Body of pancreas (tissue), 4 donors: ENCODE measurements around the gene GULP1.

Experiments
- POLR2A ChIP-seq, 3 donors: fragments of 450-650 bp; IDR thresholded peaks; one replicate each; pipeline ENCODE4 v1.6.1; 2016; ENCODE audit warnings: antibody characterized with exemption in 3 of 3, mild to moderate bottlenecking in 2 of 3
- TF ChIP-seq, protein P1 (sequence below), 7 experiments: fragments of 450-650 bp in 4 of 7; fragments of 200-600 bp in 3 of 7; sonication (generic) in 3 of 7; IDR thresholded peaks; one replicate each; pipeline ENCODE4 v1.5.1; 2016 to 2019; ENCODE audit warnings: antibody characterized with exemption in 7 of 7

DNA sequence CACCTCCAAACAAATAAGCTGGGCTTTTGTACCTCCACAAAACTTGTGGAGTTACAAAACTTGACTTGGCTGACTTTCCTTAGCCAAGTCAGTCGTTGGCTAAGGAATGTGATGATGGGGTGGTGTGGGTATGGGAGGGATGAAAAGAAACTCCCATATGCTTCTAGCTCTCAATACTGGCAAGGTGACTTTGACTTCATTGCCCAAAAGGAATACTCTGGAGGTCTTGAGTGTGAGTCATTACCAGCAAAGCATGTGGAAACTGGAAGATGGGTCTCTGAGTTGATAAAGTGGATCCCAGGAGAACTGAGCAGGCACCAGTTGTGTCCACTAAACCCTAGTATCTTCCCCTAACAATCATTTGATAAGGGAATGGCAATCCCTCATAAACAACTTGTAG, 226.7 kb downstream of the GULP1 start:
- no peak for TF ChIP-seq POLR2A (IDR thresholded peaks at IDR 0.05)
- TF ChIP-seq, protein P1, sequence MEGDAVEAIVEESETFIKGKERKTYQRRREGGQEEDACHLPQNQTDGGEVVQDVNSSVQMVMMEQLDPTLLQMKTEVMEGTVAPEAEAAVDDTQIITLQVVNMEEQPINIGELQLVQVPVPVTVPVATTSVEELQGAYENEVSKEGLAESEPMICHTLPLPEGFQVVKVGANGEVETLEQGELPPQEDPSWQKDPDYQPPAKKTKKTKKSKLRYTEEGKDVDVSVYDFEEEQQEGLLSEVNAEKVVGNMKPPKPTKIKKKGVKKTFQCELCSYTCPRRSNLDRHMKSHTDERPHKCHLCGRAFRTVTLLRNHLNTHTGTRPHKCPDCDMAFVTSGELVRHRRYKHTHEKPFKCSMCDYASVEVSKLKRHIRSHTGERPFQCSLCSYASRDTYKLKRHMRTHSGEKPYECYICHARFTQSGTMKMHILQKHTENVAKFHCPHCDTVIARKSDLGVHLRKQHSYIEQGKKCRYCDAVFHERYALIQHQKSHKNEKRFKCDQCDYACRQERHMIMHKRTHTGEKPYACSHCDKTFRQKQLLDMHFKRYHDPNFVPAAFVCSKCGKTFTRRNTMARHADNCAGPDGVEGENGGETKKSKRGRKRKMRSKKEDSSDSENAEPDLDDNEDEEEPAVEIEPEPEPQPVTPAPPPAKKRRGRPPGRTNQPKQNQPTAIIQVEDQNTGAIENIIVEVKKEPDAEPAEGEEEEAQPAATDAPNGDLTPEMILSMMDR (IDR thresholded peaks at IDR 0.05): no peak
